Measurements from ENCODE around the gene IL17RC. TPM values are rescaled to one million over a fixed set of nuclear protein-coding genes. Genes with fewer than 3 reads are reported as not detected.

Gene IL17RC
- total and polyA plus RNA-seq, 2 donors (not counting 3 experiments of a cell fraction or from before 2014, with no cell fraction given): 18.7 to 19.9 TPM

GRCh38 chr3:9916346-9916733 lies 558 bp upstream of the IL17RC start:
- H3K27ac ChIP-seq (ENCODE audit: insufficient read depth, low read depth, low read length): no peak overlapping the region
- H3K4me2 ChIP-seq (ENCODE audit: insufficient read depth, low read length): peak overlapping the region; percentile 73
- POLR2A ChIA-PET: interaction anchor here (1.2 kb wide), 1 partner anchor 30 kb away, joined by 5 read pairs; no protein-coding TSS in a partner anchor
- H3K79me2 ChIP-seq (ENCODE audit: control insufficient read depth, insufficient read depth, low read length): no peaks in the 10 kb centered on the region
- H3K4me3 ChIP-seq (replicated peaks in 1 of 3; ENCODE audit: insufficient read depth in 1 of 3, low read depth in 1 of 3, low read length in 3 of 3): no peak overlapping the region
- H2AFZ ChIP-seq (ENCODE audit: low read depth, low read length): peak overlapping the region; percentile 49
- CTCF ChIA-PET: interaction anchor here (0.8 to 2.8 kb wide), 7 partner anchors 14 to 78 kb away, joined by 3 to 11 read pairs (median 5); partner anchors contain the start of genes CRELD1 and JAGN1
- FAIRE-seq (no peak), DNase-seq (ENCODE audit: low read depth, low spot score) (no peak)
- no peak overlapping the region for H3K9ac ChIP-seq (replicated peaks; ENCODE audit: extremely low read depth, insufficient read depth, low read length)
- H3K9me3 ChIP-seq (replicated peaks; ENCODE audit: control insufficient read depth, insufficient read depth, low read length): no peaks in the 10 kb centered on the region
- no peaks in the 10 kb centered on the region for H3K9me1 ChIP-seq (replicated peaks; ENCODE audit: control insufficient read depth, extremely low read depth, insufficient read depth, low read length)
- BruUV-seq (replicated peaks): no TSS peak
- no peaks in the 10 kb centered on the region for H3K27me3 ChIP-seq (ENCODE audit: control insufficient read depth in 2 of 2, insufficient read depth in 2 of 2, low read length in 2 of 2)
- no peaks in the 10 kb centered on the region for H4K20me1 ChIP-seq (replicated peaks; ENCODE audit: control insufficient read depth, extremely low read depth, insufficient read depth, low read length)
- no peak for TF ChIP-seq POLR2A (IDR thresholded peaks at IDR 0.05; ENCODE audit: low read depth, low read length)
- TF ChIP-seq MYC (IDR thresholded peaks at IDR 0.05; ENCODE audit: low read depth, low read length): no peak
- no peak for TF ChIP-seq GATA2 (IDR thresholded peaks at IDR 0.05; ENCODE audit: insufficient read depth, insufficient read length, low read depth, low read length)
- TF ChIP-seq CTCF (IDR thresholded peaks at IDR 0.05; ENCODE audit: extremely low read depth in 1 of 2, insufficient read depth in 1 of 2, low read depth in 1 of 2, low read length in 2 of 2): no peak
- no peak for TF ChIP-seq POLR2AphosphoS5 (IDR thresholded peaks at IDR 0.05; ENCODE audit: insufficient read depth, low read depth, low read length)
- TF ChIP-seq FOS (IDR thresholded peaks at IDR 0.05; ENCODE audit: borderline replicate concordance, insufficient read depth, low read length): no peak
- no peak for TF ChIP-seq MAX (IDR thresholded peaks at IDR 0.05; ENCODE audit: insufficient read depth, insufficient read length)
- no peak for TF ChIP-seq JUN (IDR thresholded peaks at IDR 0.05; ENCODE audit: borderline replicate concordance, insufficient read depth, insufficient read length, low read depth)
- TF ChIP-seq EZH2 (IDR thresholded peaks at IDR 0.05; ENCODE audit: borderline replicate concordance, low read depth, low read length, severe bottlenecking): no peak
- dilution Hi-C loops (cut with MboI; ENCODE audit: extremely low pct_ligation_motif_present, low sequenced_read_pairs): no loop called here
- H3K4me1 ChIP-seq (ENCODE audit: control insufficient read depth, extremely low read depth, insufficient read depth, low read length): peaks cover 13% of the 10 kb centered on the region
- intact Hi-C loops (cut with micrococcal nuclease): loop anchor here (1.0 to 2.0 kb wide), 3 partner anchors 14 to 124 kb away; partner anchors contain the start of genes ARPC4, IL17RE, RPUSD3 and TADA3
- no peaks in the 10 kb centered on the region for H3K36me3 ChIP-seq (ENCODE audit: control insufficient read depth in 2 of 2, extremely low read depth in 1 of 2, insufficient read depth in 2 of 2, low read length in 2 of 2)

All from endothelial cell of umbilical vein (primary cell).